Endothelial cell of umbilical vein (primary cell): Measurements from ENCODE around the gene ECD. TPM values are rescaled to one million over a fixed set of nuclear protein-coding genes. Genes with fewer than 3 reads are reported as not detected.

ENCODE experiments used
- BruUV-seq: library from RNA; stranded (reverse); fragments of 400-500 nt; replicated peaks from 2 replicates; lab custom pipeline; 2021; lab: Mats Ljungman, UMichigan
- CTCF ChIA-PET: fragments of 300-600, 350-600 bp; sonication (Branson Sonifier 250); formaldehyde crosslinking; loops from one replicate; lab custom pipeline; 2021; ENCODE audit warnings: antibody characterized with exemption, inconsistent platforms; lab: Charles Lee
- POLR2A ChIA-PET: fragments of 300-600, 350-600 bp; sonication (Branson Sonifier 250); formaldehyde crosslinking; loops from one replicate; lab custom pipeline; 2021; ENCODE audit warnings: antibody characterized with exemption, inconsistent platforms; lab: Charles Lee
- DNase-seq: peaks from one replicate; pipeline ENCODE4 v3.0.0-alpha.2; 2011; ENCODE audit warnings: low read depth, low spot score
- FAIRE-seq: peaks from 2 replicates; lab custom pipeline; 2011; peaks lifted over from hg19 to GRCh38; lab: Jason Lieb, UNC
- H2AFZ ChIP-seq: 2 replicates; pipeline ENCODE4 v1.6.0; 2012; ENCODE audit warnings: low read depth, low read length, control low read depth, inconsistent platforms
- H3K27ac ChIP-seq: 2 replicates; pipeline ENCODE4 v1.5.1; 2011; ENCODE audit warnings: low read depth, mild to moderate bottlenecking, control low read depth, low read length, moderate library complexity; ENCODE audit not compliant: insufficient read depth
- H3K27me3 ChIP-seq, 2 experiments: 2 replicates each; pipeline versions ENCODE4 v1.6.0 to v1.6.1; 2011; ENCODE audit warnings: low read length in 2 of 2, mixed read lengths in 1 of 2; ENCODE audit not compliant: control insufficient read depth in 2 of 2, insufficient read depth in 2 of 2
- H3K36me3 ChIP-seq, 2 experiments: 2 replicates in 1 of 2; 3 replicates in 1 of 2; pipeline ENCODE4 v1.5.1; 2011; ENCODE audit warnings: low read length in 2 of 2, mild to moderate bottlenecking in 1 of 2, moderate library complexity in 1 of 2; ENCODE audit not compliant: control insufficient read depth in 2 of 2, insufficient read depth in 2 of 2; ENCODE audit errors: extremely low read depth in 1 of 2
- H3K4me1 ChIP-seq: 3 replicates; pipeline ENCODE4 v1.5.1; 2011; ENCODE audit warnings: mild to moderate bottlenecking, low read length; ENCODE audit not compliant: control insufficient read depth, insufficient read depth; ENCODE audit errors: extremely low read depth
- H3K4me2 ChIP-seq: 2 replicates; pipeline ENCODE4 v1.6.1; 2011; ENCODE audit warnings: low read length, control low read depth, mixed read lengths; ENCODE audit not compliant: insufficient read depth
- H3K4me3 ChIP-seq, 3 experiments: fragments of 200-600 bp in 1 of 3; sonication (generic), shearing (Covaris generic) in 1 of 3; replicated peaks in 1 of 3; 2 replicates each; pipeline ENCODE4 v1.5.1; 2011 to 2016; ENCODE audit warnings: control low read depth in 3 of 3, low read length in 3 of 3, mild to moderate bottlenecking in 2 of 3, inconsistent platforms in 1 of 3, low read depth in 1 of 3, moderate library complexity in 1 of 3; ENCODE audit not compliant: insufficient read depth in 1 of 3
- H3K79me2 ChIP-seq: 2 replicates; pipeline ENCODE4 v1.6.0; 2012; ENCODE audit warnings: low read length, inconsistent platforms; ENCODE audit not compliant: control insufficient read depth, insufficient read depth
- H3K9ac ChIP-seq: replicated peaks from 2 replicates; pipeline ENCODE3; 2011; ENCODE audit warnings: low read length, control low read depth; ENCODE audit not compliant: insufficient read depth; ENCODE audit errors: extremely low read depth
- H3K9me1 ChIP-seq: replicated peaks from 3 replicates; pipeline ENCODE4 v1.6.0; 2011; ENCODE audit warnings: mild to moderate bottlenecking, low read length; ENCODE audit not compliant: control insufficient read depth, insufficient read depth; ENCODE audit errors: extremely low read depth
- H3K9me3 ChIP-seq: replicated peaks from 2 replicates; pipeline ENCODE4 v1.5.1; 2012; ENCODE audit warnings: low read length, inconsistent platforms; ENCODE audit not compliant: control insufficient read depth, insufficient read depth
- H4K20me1 ChIP-seq: replicated peaks from 2 replicates; pipeline ENCODE3; 2011; ENCODE audit warnings: mild to moderate bottlenecking, low read length; ENCODE audit not compliant: control insufficient read depth, insufficient read depth; ENCODE audit errors: extremely low read depth
- EZH2 ChIP-seq: IDR thresholded peaks from 2 replicates; pipeline ENCODE4 v1.6.1; 2012; ENCODE audit warnings: borderline replicate concordance, low read depth, mild to moderate bottlenecking, moderate library complexity, low read length, inconsistent platforms; ENCODE audit not compliant: severe bottlenecking
- FOS ChIP-seq: IDR thresholded peaks from 2 replicates; pipeline ENCODE4 v1.6.1; 2011; ENCODE audit warnings: mild to moderate bottlenecking, low read length, moderate library complexity, borderline replicate concordance; ENCODE audit not compliant: insufficient read depth
- GATA2 ChIP-seq: IDR thresholded peaks from 2 replicates; pipeline ENCODE4 v1.7.0; 2011; ENCODE audit warnings: low read depth, mild to moderate bottlenecking, moderate library complexity, mixed read lengths, low read length; ENCODE audit not compliant: insufficient read length, insufficient read depth
- JUN ChIP-seq: IDR thresholded peaks from 2 replicates; pipeline ENCODE4 v1.6.1; 2011; ENCODE audit warnings: borderline replicate concordance, low read depth; ENCODE audit not compliant: insufficient read length, insufficient read depth
- MYC ChIP-seq: IDR thresholded peaks from one replicate; pipeline ENCODE4 v1.6.1; 2011; ENCODE audit warnings: mild to moderate bottlenecking, low read depth, low read length
- POLR2A ChIP-seq: IDR thresholded peaks from 2 replicates; pipeline ENCODE4 v1.6.1; 2012; ENCODE audit warnings: low read depth, mild to moderate bottlenecking, control low read depth, low read length
- POLR2AphosphoS5 ChIP-seq: IDR thresholded peaks from 2 replicates; pipeline ENCODE4 v1.6.1; 2012; ENCODE audit warnings: low read depth, mild to moderate bottlenecking, control low read depth, low read length, moderate library complexity; ENCODE audit not compliant: insufficient read depth
- dilution Hi-C: fragments of 300-500 bp; cut with MboI; formaldehyde crosslinking; loops from one replicate; pipeline ENCODE4 v1.15.0; 2019; ENCODE audit warnings: low sequenced_read_pairs; ENCODE audit not compliant: extremely low pct_ligation_motif_present
- intact Hi-C: fragments of 100-400 bp; cut with micrococcal nuclease; formaldehyde crosslinking; loops from one replicate; pipeline ENCODE4 v1.10.0; 2022
- polyA plus RNA-seq, 4 experiments: library from polyadenylated mRNA; depleted of rRNA in 3 of 4; stranded (reverse) in 3 of 4; unstranded in 1 of 4; fragments of >200 nt; gene quantifications; 2 replicates each; pipeline versions ENCODE4 v1.2.1 to v1.2.3, GENCODE V29; 2011 to 2012; ENCODE audit warnings: missing spikeins in 1 of 4
- total RNA-seq: library from RNA; stranded (reverse); gene quantifications from 2 replicates; pipeline ENCODE4 v1.2.3, GENCODE V29; 2021
- TF ChIP-seq, protein P1 (sequence below): IDR thresholded peaks from 2 replicates; pipeline ENCODE4 v1.6.1; 2011; ENCODE audit not compliant: insufficient read depth, insufficient read length
- TF ChIP-seq, protein P2 (sequence below), 2 donors: IDR thresholded peaks; 1 replicate in 1 of 2; 2 replicates in 1 of 2; pipeline ENCODE4 v1.5.1; 2011; ENCODE audit warnings: low read length in 2 of 2, mild to moderate bottlenecking in 2 of 2, moderate library complexity in 2 of 2, control low read depth in 1 of 2, inconsistent platforms in 1 of 2, low read depth in 1 of 2; ENCODE audit not compliant: insufficient read depth in 1 of 2; ENCODE audit errors: extremely low read depth in 1 of 2

Gene ECD
- total and polyA plus RNA-seq, 2 donors (not counting 3 experiments of a cell fraction or from before 2014, with no cell fraction given): 27.2 to 32.3 TPM

GRCh38 chr10:73099141-73099540 lies 68.7 kb downstream of the ECD start:
- Histone ChIP-seq H3K27me3 (no peaks in the 10 kb centered on the region), H3K4me1 (peaks cover 14% of the 10 kb centered on the region), H3K9me1 (no peaks in the 10 kb centered on the region), H3K9ac (no peak overlapping the region), H3K9me3 (no peaks in the 10 kb centered on the region), H2AFZ (no peak overlapping the region), H3K4me3 (no peak overlapping the region), H3K27ac (no peak overlapping the region), H4K20me1 (no peaks in the 10 kb centered on the region), H3K4me2 (no peak overlapping the region), H3K36me3 (no peaks in the 10 kb centered on the region), H3K79me2 (peaks cover 15% of the 10 kb centered on the region)
- DNase-seq (no peak), FAIRE-seq (no peak)
- intact Hi-C loops: loop anchor here (5.0 kb wide), 1 partner anchor 38 kb away; no protein-coding TSS in a partner anchor
- CTCF ChIA-PET: interaction anchor here (0.7 to 1.1 kb wide), 2 partner anchors 21 to 37 kb away, joined by 3 read pairs; no protein-coding TSS in a partner anchor
- TF ChIP-seq, protein P1, sequence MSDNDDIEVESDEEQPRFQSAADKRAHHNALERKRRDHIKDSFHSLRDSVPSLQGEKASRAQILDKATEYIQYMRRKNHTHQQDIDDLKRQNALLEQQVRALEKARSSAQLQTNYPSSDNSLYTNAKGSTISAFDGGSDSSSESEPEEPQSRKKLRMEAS: no peak
- TF ChIP-seq POLR2AphosphoS5 (no peak), GATA2 (no peak), POLR2A (no peak), MYC (no peak), EZH2 (no peak), JUN (no peak), FOS (no peak)
- TF ChIP-seq, protein P2, sequence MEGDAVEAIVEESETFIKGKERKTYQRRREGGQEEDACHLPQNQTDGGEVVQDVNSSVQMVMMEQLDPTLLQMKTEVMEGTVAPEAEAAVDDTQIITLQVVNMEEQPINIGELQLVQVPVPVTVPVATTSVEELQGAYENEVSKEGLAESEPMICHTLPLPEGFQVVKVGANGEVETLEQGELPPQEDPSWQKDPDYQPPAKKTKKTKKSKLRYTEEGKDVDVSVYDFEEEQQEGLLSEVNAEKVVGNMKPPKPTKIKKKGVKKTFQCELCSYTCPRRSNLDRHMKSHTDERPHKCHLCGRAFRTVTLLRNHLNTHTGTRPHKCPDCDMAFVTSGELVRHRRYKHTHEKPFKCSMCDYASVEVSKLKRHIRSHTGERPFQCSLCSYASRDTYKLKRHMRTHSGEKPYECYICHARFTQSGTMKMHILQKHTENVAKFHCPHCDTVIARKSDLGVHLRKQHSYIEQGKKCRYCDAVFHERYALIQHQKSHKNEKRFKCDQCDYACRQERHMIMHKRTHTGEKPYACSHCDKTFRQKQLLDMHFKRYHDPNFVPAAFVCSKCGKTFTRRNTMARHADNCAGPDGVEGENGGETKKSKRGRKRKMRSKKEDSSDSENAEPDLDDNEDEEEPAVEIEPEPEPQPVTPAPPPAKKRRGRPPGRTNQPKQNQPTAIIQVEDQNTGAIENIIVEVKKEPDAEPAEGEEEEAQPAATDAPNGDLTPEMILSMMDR (IDR thresholded peaks at IDR 0.05; ENCODE audit: extremely low read depth in 1 of 2, insufficient read depth in 1 of 2, low read depth in 1 of 2, low read length in 2 of 2): no peak
- POLR2A ChIA-PET: no interaction called here
- no TSS peak for BruUV-seq
- dilution Hi-C loops: no loop called here
